ENCODE measurements around the gene DENND1A. TPM values are rescaled to one million over a fixed set of nuclear protein-coding genes. Genes with fewer than 3 reads are reported as not detected.
"Not testable (repeated sequence)": the region's sequence is repeated elsewhere in the genome, so short reads cannot be mapped to it uniquely, and the experiment has no call there.

Gene DENND1A
- total RNA-seq, 1 donor from 2014 or later: 12.7 TPM

DNA sequence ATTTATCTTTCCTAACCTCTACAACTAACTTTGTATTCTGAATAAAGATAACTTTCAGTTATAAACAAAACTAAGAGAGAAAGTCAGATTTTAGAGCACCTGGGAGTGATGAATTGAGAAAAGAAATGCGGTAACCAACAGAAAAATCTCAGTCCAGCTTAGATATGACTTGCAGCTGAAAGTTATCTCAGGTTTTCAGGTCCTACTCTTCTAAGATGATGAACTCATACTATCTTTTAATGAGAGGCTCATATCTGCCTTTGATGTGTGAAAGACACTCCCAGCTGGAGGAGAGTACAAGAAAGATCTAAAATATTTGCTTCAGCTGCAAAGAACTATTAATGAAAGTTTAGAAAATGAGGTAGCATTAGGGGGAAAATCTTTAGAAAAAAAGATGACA lies 190.5 kb downstream of the DENND1A start:
- H3K36me3 Mint-ChIP-seq (ENCODE audit: low read depth, unreplicated experiment): peaks cover 2% of the 10 kb centered on the region
- H3K4me2 ChIP-seq (ENCODE audit: low read length): no peak overlapping the region
- no peaks in the 10 kb centered on the region for H4K20me1 ChIP-seq (ENCODE audit: insufficient read depth, low read length)
- no peaks in the 10 kb centered on the region for H3K27me3 Mint-ChIP-seq (ENCODE audit: low read depth, unreplicated experiment)
- H3K27ac ChIP-seq (ENCODE audit: low read depth, low read length): no peak overlapping the region
- H3K9ac ChIP-seq (ENCODE audit: low read length): no peak overlapping the region
- no peak for DNase-seq (ENCODE audit: low read depth)
- peaks cover 3% of the 10 kb centered on the region for H3K4me1 Mint-ChIP-seq (ENCODE audit: low read depth, unreplicated experiment)
- no peak for FAIRE-seq
- H3K9me3 ChIP-seq (ENCODE audit: insufficient read depth, low read depth, low read length): no peaks in the 10 kb centered on the region
- H3K79me2 ChIP-seq (ENCODE audit: insufficient read depth, low read length): no peaks in the 10 kb centered on the region
- no peak overlapping the region for H2AFZ ChIP-seq (ENCODE audit: low read depth, low read length)
- H3K36me3 ChIP-seq (ENCODE audit: insufficient read depth, low read length): no peaks in the 10 kb centered on the region
- H3K27ac Mint-ChIP-seq (ENCODE audit: unreplicated experiment): no peak overlapping the region
- no peak overlapping the region for H3K4me3 ChIP-seq (ENCODE audit: insufficient read depth, low read depth, low read length)
- TF ChIP-seq EZH2 (IDR thresholded peaks at IDR 0.05; ENCODE audit: insufficient read depth, low read length): no peak
- TF ChIP-seq, protein P1, sequence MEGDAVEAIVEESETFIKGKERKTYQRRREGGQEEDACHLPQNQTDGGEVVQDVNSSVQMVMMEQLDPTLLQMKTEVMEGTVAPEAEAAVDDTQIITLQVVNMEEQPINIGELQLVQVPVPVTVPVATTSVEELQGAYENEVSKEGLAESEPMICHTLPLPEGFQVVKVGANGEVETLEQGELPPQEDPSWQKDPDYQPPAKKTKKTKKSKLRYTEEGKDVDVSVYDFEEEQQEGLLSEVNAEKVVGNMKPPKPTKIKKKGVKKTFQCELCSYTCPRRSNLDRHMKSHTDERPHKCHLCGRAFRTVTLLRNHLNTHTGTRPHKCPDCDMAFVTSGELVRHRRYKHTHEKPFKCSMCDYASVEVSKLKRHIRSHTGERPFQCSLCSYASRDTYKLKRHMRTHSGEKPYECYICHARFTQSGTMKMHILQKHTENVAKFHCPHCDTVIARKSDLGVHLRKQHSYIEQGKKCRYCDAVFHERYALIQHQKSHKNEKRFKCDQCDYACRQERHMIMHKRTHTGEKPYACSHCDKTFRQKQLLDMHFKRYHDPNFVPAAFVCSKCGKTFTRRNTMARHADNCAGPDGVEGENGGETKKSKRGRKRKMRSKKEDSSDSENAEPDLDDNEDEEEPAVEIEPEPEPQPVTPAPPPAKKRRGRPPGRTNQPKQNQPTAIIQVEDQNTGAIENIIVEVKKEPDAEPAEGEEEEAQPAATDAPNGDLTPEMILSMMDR (IDR thresholded peaks at IDR 0.05; ENCODE audit: insufficient read depth, low read depth, low read length): no peak
- peaks cover 4% of the 10 kb centered on the region for H3K4me1 ChIP-seq (ENCODE audit: insufficient read depth, low read length)
- H3K27me3 ChIP-seq (ENCODE audit: insufficient read depth, low read length): no peaks in the 10 kb centered on the region
- H3K9me3 Mint-ChIP-seq (ENCODE audit: unreplicated experiment): no peaks in the 10 kb centered on the region
- no peak overlapping the region for H3K4me3 Mint-ChIP-seq (ENCODE audit: unreplicated experiment)

DNA sequence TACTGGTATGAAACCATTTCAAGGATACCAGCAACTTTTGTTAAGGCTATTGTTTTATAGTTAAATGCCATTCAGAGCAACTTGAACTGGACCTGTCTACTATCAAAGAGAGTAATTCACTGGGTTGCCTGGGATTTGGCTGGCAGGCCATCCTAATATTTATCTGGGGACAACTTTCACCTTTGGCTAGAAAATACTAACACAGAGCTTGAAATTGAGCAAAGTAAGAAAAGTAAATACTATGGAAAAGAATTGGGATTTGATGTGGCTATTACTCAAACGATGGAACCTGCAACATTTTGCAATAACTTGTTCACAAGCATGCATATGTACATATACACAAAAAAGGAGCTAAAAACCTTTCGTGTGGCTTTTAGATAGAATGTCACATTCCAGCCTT lies 191.3 kb downstream of the DENND1A start:
- H3K36me3 ChIP-seq (ENCODE audit: insufficient read depth, low read length): no peaks in the 10 kb centered on the region
- no peaks in the 10 kb centered on the region for H3K27me3 ChIP-seq (ENCODE audit: insufficient read depth, low read length)
- H2AFZ ChIP-seq (ENCODE audit: low read depth, low read length): no peak overlapping the region
- FAIRE-seq (no peak), DNase-seq (ENCODE audit: low read depth) (no peak)
- H3K36me3 Mint-ChIP-seq (ENCODE audit: low read depth, unreplicated experiment): peaks cover 2% of the 10 kb centered on the region
- H3K9me3 Mint-ChIP-seq (ENCODE audit: unreplicated experiment): no peaks in the 10 kb centered on the region
- no peak overlapping the region for H3K9ac ChIP-seq (ENCODE audit: low read length)
- no peak overlapping the region for H3K4me3 ChIP-seq (ENCODE audit: insufficient read depth, low read depth, low read length)
- H3K9me3 ChIP-seq (ENCODE audit: insufficient read depth, low read depth, low read length): no peaks in the 10 kb centered on the region
- H3K4me2 ChIP-seq (ENCODE audit: low read length): no peak overlapping the region
- H3K4me1 Mint-ChIP-seq (ENCODE audit: low read depth, unreplicated experiment): peaks cover 3% of the 10 kb centered on the region
- H3K4me3 Mint-ChIP-seq (ENCODE audit: unreplicated experiment): no peak overlapping the region
- H4K20me1 ChIP-seq (ENCODE audit: insufficient read depth, low read length): no peaks in the 10 kb centered on the region
- no peak overlapping the region for H3K27ac ChIP-seq (ENCODE audit: low read depth, low read length)
- H3K27ac Mint-ChIP-seq (ENCODE audit: unreplicated experiment): no peak overlapping the region
- H3K27me3 Mint-ChIP-seq (ENCODE audit: low read depth, unreplicated experiment): no peaks in the 10 kb centered on the region
- TF ChIP-seq EZH2 (IDR thresholded peaks at IDR 0.05; ENCODE audit: insufficient read depth, low read length): no peak
- no peaks in the 10 kb centered on the region for H3K79me2 ChIP-seq (ENCODE audit: insufficient read depth, low read length)
- peaks cover 4% of the 10 kb centered on the region for H3K4me1 ChIP-seq (ENCODE audit: insufficient read depth, low read length)

DNA sequence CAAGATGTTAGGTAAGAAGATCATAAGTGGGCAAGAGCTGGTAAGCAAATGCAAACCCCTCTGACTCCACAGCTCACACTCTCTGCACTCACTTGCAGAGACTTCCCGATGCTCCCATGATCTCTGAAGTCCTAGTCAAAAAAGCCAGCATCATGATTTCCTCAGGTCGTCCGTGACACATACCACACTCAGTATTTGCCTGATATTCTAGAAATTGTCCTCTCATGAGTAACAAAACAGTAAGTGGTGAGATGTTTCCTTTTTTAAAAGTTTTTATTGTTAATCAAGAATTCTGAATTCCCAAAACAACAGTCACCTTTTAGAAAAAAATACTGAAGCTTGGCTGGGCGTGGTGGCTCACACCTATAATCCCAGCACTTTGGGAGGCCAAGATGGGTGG lies 194.6 kb downstream of the DENND1A start:
- H3K9me3 Mint-ChIP-seq (ENCODE audit: unreplicated experiment): no peaks in the 10 kb centered on the region
- H3K27ac Mint-ChIP-seq (ENCODE audit: unreplicated experiment): no peak overlapping the region
- H3K4me3 Mint-ChIP-seq (ENCODE audit: unreplicated experiment): no peak overlapping the region
- H3K4me1 Mint-ChIP-seq (ENCODE audit: low read depth, unreplicated experiment): no peaks in the 10 kb centered on the region
- no peak overlapping the region for H3K27ac ChIP-seq (ENCODE audit: low read depth, low read length)
- H3K79me2 ChIP-seq (ENCODE audit: insufficient read depth, low read length): no peaks in the 10 kb centered on the region
- no peak overlapping the region for H2AFZ ChIP-seq (ENCODE audit: low read depth, low read length)
- no peak overlapping the region for H3K9ac ChIP-seq (ENCODE audit: low read length)
- TF ChIP-seq, protein P1 (IDR thresholded peaks at IDR 0.05; ENCODE audit: insufficient read depth, low read depth, low read length): no peak
- TF ChIP-seq EZH2 (IDR thresholded peaks at IDR 0.05; ENCODE audit: insufficient read depth, low read length): no peak
- no peaks in the 10 kb centered on the region for H3K36me3 Mint-ChIP-seq (ENCODE audit: low read depth, unreplicated experiment)
- no peaks in the 10 kb centered on the region for H4K20me1 ChIP-seq (ENCODE audit: insufficient read depth, low read length)
- H3K36me3 ChIP-seq (ENCODE audit: insufficient read depth, low read length): no peaks in the 10 kb centered on the region
- H3K4me1 ChIP-seq (ENCODE audit: insufficient read depth, low read length): no peaks in the 10 kb centered on the region
- no peaks in the 10 kb centered on the region for H3K27me3 ChIP-seq (ENCODE audit: insufficient read depth, low read length)
- no peak for FAIRE-seq
- DNase-seq (ENCODE audit: low read depth): no peak
- no peaks in the 10 kb centered on the region for H3K9me3 ChIP-seq (ENCODE audit: insufficient read depth, low read depth, low read length)
- no peak overlapping the region for H3K4me3 ChIP-seq (ENCODE audit: insufficient read depth, low read depth, low read length)
- H3K27me3 Mint-ChIP-seq (ENCODE audit: low read depth, unreplicated experiment): no peaks in the 10 kb centered on the region
- H3K4me2 ChIP-seq (ENCODE audit: low read length): no peak overlapping the region

DNA sequence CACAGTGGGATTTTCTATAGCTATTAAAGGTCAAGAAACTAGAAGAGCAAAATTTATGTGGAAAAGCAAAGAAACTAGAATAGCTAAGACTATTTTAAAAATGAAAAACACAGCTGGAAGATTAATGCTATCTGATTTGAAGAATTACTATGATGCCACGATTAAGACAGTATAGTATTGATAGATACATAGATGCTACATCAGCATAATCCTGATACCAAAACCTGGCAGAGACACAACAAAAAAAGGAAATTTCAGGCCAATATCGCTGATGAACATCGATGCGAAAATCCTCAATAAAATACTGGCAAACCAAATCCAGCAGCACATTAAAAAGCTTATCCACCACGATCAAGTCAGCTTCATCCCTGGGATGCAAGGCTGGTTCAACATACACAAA lies 201.4 kb downstream of the DENND1A start:
- H3K9ac ChIP-seq (ENCODE audit: low read length); H3K27ac ChIP-seq (ENCODE audit: low read depth, low read length); H3K9me3 ChIP-seq (ENCODE audit: insufficient read depth, low read depth, low read length); DNase-seq (ENCODE audit: low read depth); FAIRE-seq; H3K27me3 Mint-ChIP-seq (ENCODE audit: low read depth, unreplicated experiment); H3K9me3 Mint-ChIP-seq (ENCODE audit: unreplicated experiment); H3K36me3 Mint-ChIP-seq (ENCODE audit: low read depth, unreplicated experiment); H3K27ac Mint-ChIP-seq (ENCODE audit: unreplicated experiment); H3K79me2 ChIP-seq (ENCODE audit: insufficient read depth, low read length); H3K4me3 ChIP-seq (ENCODE audit: insufficient read depth, low read depth, low read length); H4K20me1 ChIP-seq (ENCODE audit: insufficient read depth, low read length); H2AFZ ChIP-seq (ENCODE audit: low read depth, low read length); H3K4me1 ChIP-seq (ENCODE audit: insufficient read depth, low read length); H3K4me2 ChIP-seq (ENCODE audit: low read length); H3K27me3 ChIP-seq (ENCODE audit: insufficient read depth, low read length); H3K36me3 ChIP-seq (ENCODE audit: insufficient read depth, low read length); H3K4me3 Mint-ChIP-seq (ENCODE audit: unreplicated experiment); H3K4me1 Mint-ChIP-seq (ENCODE audit: low read depth, unreplicated experiment): not testable (repeated sequence)

All from astrocyte (in vitro differentiated cells and primary cell).